HepG2 (cell line): ENCODE data around the gene PLK3. TPM values are rescaled to one million over a fixed set of nuclear protein-coding genes. Genes with fewer than 3 reads are reported as not detected.

Experiments used
- BRCA1 ChIP-seq: sonication (generic); formaldehyde crosslinking; IDR thresholded peaks from 2 replicates; pipeline ENCODE4 v1.4.0; 2020; ENCODE audit warnings: missing genetic modification reagents
- CCAR2 ChIP-seq: fragments of 200-400 bp; formaldehyde crosslinking; optimal IDR thresholded peaks from 2 replicates; pipeline ENCODE3; 2018; ENCODE audit warnings: low read depth, mild to moderate bottlenecking, low read length, moderate library complexity
- DDIT3 ChIP-seq: sonication (generic); formaldehyde crosslinking; IDR thresholded peaks from 2 replicates; pipeline ENCODE4 v1.4.0; 2020; ENCODE audit warnings: mild to moderate bottlenecking, missing genetic modification reagents
- FOXA3 ChIP-seq: IDR thresholded peaks from 2 replicates; pipeline ENCODE4 v1.6.1; 2016; ENCODE audit warnings: missing genetic modification reagents, missing compliant biosample characterization
- JUNB ChIP-seq: sonication (generic); formaldehyde crosslinking; IDR thresholded peaks from 2 replicates; pipeline ENCODE4 v1.8.0; 2022; ENCODE audit warnings: missing genetic modification reagents, mild to moderate bottlenecking, borderline replicate concordance
- MLXIP ChIP-seq: sonication (generic); formaldehyde crosslinking; IDR thresholded peaks from 2 replicates; pipeline ENCODE4 v1.9.0; 2021; ENCODE audit warnings: missing genetic modification reagents, borderline replicate concordance
- NFYC ChIP-seq: IDR thresholded peaks from 2 replicates; pipeline ENCODE4 v1.6.1; 2016; ENCODE audit warnings: missing genetic modification reagents, missing compliant biosample characterization
- PAF1 ChIP-seq: IDR thresholded peaks from 2 replicates; pipeline ENCODE4 v1.6.1; 2016; ENCODE audit warnings: missing genetic modification reagents, missing compliant biosample characterization
- POLR2AphosphoS5 ChIP-seq: IDR thresholded peaks from 2 replicates; pipeline ENCODE4 v1.6.1; 2012; ENCODE audit warnings: low read depth, low read length
- RAD51 ChIP-seq: fragments of 450-650 bp; IDR thresholded peaks from 2 replicates; pipeline ENCODE4 v1.6.1; 2016; ENCODE audit warnings: borderline replicate concordance
- RXRB ChIP-seq: IDR thresholded peaks from 2 replicates; pipeline ENCODE4 v1.6.1; 2016; ENCODE audit warnings: borderline replicate concordance, missing genetic modification reagents, missing compliant biosample characterization
- SRY ChIP-seq: sonication (generic); formaldehyde crosslinking; IDR thresholded peaks from 2 replicates; pipeline ENCODE4 v1.8.0; 2022; ENCODE audit warnings: mild to moderate bottlenecking, missing genetic modification reagents
- TCF7 ChIP-seq: sonication (generic); IDR thresholded peaks from 2 replicates; pipeline ENCODE4 v1.6.1; 2016; ENCODE audit warnings: antibody characterized with exemption, low read depth
- TEAD3 ChIP-seq: optimal IDR thresholded peaks from 2 replicates; pipeline ENCODE3; 2016; ENCODE audit warnings: borderline replicate concordance
- YEATS2 ChIP-seq: sonication (generic); formaldehyde crosslinking; IDR thresholded peaks from 2 replicates; pipeline ENCODE4 v1.4.0; 2020; ENCODE audit warnings: missing genetic modification reagents, borderline replicate concordance
- ZNF24 ChIP-seq: fragments of 450-650 bp; IDR thresholded peaks from 2 replicates; pipeline ENCODE4 v1.6.1; 2017; ENCODE audit warnings: antibody characterized with exemption, mild to moderate bottlenecking
- ZNF263 ChIP-seq: sonication (generic); formaldehyde crosslinking; IDR thresholded peaks from 2 replicates; pipeline ENCODE4 v1.4.0; 2020; ENCODE audit warnings: missing genetic modification reagents
- ZNF496 ChIP-seq: sonication (generic); formaldehyde crosslinking; IDR thresholded peaks from 2 replicates; pipeline ENCODE4 v1.8.1; 2023; ENCODE audit warnings: mild to moderate bottlenecking, moderate library complexity, missing genetic modification reagents; ENCODE audit not compliant: insufficient replicate concordance
- ZNF589 ChIP-seq: sonication (generic); formaldehyde crosslinking; conservative IDR thresholded peaks from 2 replicates; pipeline ENCODE4 v1.8.0; 2022; ENCODE audit warnings: mild to moderate bottlenecking, moderate library complexity, missing genetic modification reagents
- ZNF777 ChIP-seq: sonication (generic); formaldehyde crosslinking; IDR thresholded peaks from 2 replicates; pipeline ENCODE4 v1.4.0; 2020; ENCODE audit warnings: missing genetic modification reagents
- polyA plus RNA-seq, 8 experiments: library from polyadenylated mRNA; depleted of rRNA in 3 of 8; stranded (reverse) in 7 of 8; unstranded in 1 of 8; fragments of >200 nt; fragmentation: Illumina TruSeq in 4 of 8; extraction: Trizol in 4 of 8; gene quantifications; 2 replicates each; pipeline versions ENCODE4 v1.2.1 to v1.2.3, GENCODE V29; 2011 to 2016; ENCODE audit warnings: low read depth in 4 of 8, missing spikeins in 1 of 8, mixed read lengths in 1 of 8; ENCODE audit not compliant: insufficient read depth in 1 of 8
- total RNA-seq, 5 experiments: library from RNA; depleted of rRNA; stranded (reverse); fragments of >200 nt; fragmentation: Illumina TruSeq; extraction: Trizol; gene quantifications; 2 replicates each; pipeline ENCODE4 v1.2.3, GENCODE V29; 2016; ENCODE audit warnings: low read depth in 1 of 5
- TF ChIP-seq, protein P1 (sequence below): sonication (generic); formaldehyde crosslinking; IDR thresholded peaks from 2 replicates; pipeline ENCODE4 v1.4.0; 2020; ENCODE audit warnings: missing genetic modification reagents
- TF ChIP-seq, protein P2 (sequence below): sonication (generic); formaldehyde crosslinking; IDR thresholded peaks from 2 replicates; pipeline ENCODE4 v1.8.0; 2022; ENCODE audit warnings: mild to moderate bottlenecking, missing genetic modification reagents; ENCODE audit not compliant: insufficient replicate concordance
- TF ChIP-seq, protein P3 (sequence below): sonication (generic); formaldehyde crosslinking; IDR thresholded peaks from 2 replicates; pipeline ENCODE4 v1.5.1; 2020; ENCODE audit warnings: mild to moderate bottlenecking, moderate library complexity, missing genetic modification reagents

The PLK3 gene
- total and polyA plus RNA-seq, 2 of the 13 experiments (the other 11 are each of a cell fraction or from before 2014, with no cell fraction given), result 9.8 to 16.9 TPM

DNA sequence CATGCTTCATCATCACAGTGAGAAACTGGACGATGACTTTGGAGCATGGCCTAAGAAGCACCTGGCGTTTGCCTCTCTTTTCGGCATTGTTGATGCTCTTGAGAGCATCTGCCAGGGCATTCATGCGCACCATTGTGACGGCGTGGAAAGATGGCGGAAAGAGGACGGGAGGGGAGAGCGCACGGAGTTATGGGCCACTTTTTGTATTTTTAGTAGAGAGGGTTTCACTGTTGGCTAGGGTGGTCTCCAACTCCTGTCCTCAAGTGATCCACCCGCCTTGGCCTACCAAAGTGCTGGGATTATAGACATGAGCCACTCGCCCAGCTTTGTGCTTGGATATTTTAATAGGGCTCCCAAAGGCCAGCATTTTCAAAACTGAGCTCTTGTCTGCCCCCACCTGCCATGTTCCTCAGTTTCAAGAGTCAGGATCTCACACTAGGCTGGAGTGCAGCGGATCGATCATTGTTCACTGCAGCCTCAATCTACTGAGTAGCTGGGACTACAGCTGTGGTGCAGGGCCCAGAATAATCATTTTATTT, 19.5 kb upstream of the PLK3 start (continued):
- TF ChIP-seq JUNB (CRISPR knock-in tag) (no peak), BRCA1 (CRISPR knock-in tag) (no peak), DDIT3 (CRISPR knock-in tag) (no peak), CCAR2 (no peak), ZNF263 (no peak), MLXIP (no peak), RAD51 (no peak), ZNF24 (no peak), RXRB (CRISPR knock-in tag) (no peak), SRY (no peak), TCF7 (no peak), PAF1 (CRISPR knock-in tag) (0 out of 2 replicates have a peak, but pooled peaks have one; percentile 46), ZNF777 (no peak), NFYC (CRISPR knock-in tag) (no peak), YEATS2 (CRISPR knock-in tag) (no peak), ZNF589 (no peak), POLR2AphosphoS5 (0 out of 2 replicates have a peak, but pooled peaks have one; percentile 42), TEAD3 (CRISPR knock-in tag) (peak; percentile 14), FOXA3 (CRISPR knock-in tag) (no peak), ZNF496 (CRISPR knock-in tag) (no peak)
- TF ChIP-seq, protein P1, sequence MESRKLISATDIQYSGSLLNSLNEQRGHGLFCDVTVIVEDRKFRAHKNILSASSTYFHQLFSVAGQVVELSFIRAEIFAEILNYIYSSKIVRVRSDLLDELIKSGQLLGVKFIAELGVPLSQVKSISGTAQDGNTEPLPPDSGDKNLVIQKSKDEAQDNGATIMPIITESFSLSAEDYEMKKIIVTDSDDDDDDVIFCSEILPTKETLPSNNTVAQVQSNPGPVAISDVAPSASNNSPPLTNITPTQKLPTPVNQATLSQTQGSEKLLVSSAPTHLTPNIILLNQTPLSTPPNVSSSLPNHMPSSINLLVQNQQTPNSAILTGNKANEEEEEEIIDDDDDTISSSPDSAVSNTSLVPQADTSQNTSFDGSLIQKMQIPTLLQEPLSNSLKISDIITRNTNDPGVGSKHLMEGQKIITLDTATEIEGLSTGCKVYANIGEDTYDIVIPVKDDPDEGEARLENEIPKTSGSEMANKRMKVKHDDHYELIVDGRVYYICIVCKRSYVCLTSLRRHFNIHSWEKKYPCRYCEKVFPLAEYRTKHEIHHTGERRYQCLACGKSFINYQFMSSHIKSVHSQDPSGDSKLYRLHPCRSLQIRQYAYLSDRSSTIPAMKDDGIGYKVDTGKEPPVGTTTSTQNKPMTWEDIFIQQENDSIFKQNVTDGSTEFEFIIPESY (CRISPR knock-in tag), result no peak
- TF ChIP-seq, protein P2, sequence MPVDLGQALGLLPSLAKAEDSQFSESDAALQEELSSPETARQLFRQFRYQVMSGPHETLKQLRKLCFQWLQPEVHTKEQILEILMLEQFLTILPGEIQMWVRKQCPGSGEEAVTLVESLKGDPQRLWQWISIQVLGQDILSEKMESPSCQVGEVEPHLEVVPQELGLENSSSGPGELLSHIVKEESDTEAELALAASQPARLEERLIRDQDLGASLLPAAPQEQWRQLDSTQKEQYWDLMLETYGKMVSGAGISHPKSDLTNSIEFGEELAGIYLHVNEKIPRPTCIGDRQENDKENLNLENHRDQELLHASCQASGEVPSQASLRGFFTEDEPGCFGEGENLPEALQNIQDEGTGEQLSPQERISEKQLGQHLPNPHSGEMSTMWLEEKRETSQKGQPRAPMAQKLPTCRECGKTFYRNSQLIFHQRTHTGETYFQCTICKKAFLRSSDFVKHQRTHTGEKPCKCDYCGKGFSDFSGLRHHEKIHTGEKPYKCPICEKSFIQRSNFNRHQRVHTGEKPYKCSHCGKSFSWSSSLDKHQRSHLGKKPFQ (CRISPR knock-in tag), result no peak
- TF ChIP-seq, protein P3, sequence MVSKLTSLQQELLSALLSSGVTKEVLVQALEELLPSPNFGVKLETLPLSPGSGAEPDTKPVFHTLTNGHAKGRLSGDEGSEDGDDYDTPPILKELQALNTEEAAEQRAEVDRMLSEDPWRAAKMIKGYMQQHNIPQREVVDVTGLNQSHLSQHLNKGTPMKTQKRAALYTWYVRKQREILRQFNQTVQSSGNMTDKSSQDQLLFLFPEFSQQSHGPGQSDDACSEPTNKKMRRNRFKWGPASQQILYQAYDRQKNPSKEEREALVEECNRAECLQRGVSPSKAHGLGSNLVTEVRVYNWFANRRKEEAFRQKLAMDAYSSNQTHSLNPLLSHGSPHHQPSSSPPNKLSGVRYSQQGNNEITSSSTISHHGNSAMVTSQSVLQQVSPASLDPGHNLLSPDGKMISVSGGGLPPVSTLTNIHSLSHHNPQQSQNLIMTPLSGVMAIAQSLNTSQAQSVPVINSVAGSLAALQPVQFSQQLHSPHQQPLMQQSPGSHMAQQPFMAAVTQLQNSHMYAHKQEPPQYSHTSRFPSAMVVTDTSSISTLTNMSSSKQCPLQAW (CRISPR knock-in tag), result no peak
